Renal pelvis (tissue), 4 donors: ENCODE measurements around the gene HRH3. TPM values are rescaled to one million over a fixed set of nuclear protein-coding genes. Genes with fewer than 3 reads are reported as not detected.

Experiments
- DNase-seq: peaks from one replicate; pipeline ENCODE4 v3.0.0-alpha.2; 2013
- polyA plus RNA-seq, 3 donors: library from polyadenylated mRNA; unstranded; fragments of 120-200 nt; gene quantifications; one replicate each; pipeline ENCODE4 v1.2.1, GENCODE V29; 2013; ENCODE audit not compliant: insufficient read length in 3 of 3

HRH3 gene
- polyA plus RNA-seq, 3 donors, result 0.11 to 0.19 TPM; not detected in 1

DNA sequence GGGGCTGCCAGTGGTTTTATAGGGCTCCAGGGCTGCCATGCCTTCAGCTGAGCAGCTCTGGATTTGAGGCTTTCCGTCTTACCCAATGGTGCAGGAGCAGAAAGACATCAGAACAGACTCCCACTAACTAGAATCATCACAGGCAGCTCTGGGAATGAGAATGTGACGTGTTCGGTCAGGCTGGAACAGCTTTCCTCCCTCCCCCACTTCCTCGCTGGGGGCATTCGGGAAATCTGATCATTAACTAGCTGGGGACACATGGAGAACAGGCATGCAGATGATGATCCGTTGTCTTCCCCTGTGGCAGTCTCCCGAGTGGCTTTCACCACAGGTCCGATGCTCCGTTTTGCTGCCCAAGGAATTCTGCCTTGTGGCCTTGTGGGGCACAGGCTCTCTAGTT, 42.8 kb downstream of the HRH3 start:
- DNase-seq, result no peak

DNA sequence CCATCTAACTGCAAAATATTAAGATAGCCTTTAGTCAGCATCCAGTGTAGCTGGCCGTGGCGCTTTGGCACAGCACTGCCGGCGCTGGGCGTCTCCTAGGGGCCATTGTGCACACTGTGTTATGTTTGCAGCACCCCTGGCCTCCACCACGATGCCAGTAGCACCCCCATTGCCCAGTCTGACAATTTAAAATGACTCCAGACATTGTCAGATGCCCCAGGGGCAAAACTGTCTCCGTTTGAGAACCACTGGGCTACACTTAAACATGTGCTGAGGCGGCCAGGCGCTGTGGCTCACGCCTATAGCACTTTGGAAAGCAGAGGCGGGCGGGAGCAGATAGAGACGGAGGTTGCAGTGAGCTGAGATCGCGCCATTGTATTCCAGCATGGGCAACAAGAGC, 43.2 kb downstream of the HRH3 start:
- DNase-seq, result no peak

DNA sequence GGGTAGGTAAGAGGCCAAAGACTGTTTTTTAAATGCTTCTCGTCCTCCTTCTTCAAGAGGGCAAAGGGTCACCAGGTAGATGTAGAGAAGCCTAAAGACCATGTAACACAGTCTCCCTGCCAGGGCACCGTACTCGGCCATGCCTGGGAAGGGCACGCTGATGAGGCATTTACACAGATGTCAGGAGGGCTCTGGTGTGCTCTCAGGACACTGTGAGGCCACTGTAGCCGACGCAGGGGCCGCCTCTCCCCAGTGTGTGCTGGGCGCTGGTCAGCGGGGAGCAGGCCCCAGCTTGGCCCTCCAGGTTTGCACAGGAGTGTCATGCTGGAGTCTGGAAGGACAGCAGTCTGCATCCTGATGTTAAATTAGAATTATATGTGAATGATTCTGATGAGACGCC, 44.4 kb downstream of the HRH3 start:
- DNase-seq, result no peak

DNA sequence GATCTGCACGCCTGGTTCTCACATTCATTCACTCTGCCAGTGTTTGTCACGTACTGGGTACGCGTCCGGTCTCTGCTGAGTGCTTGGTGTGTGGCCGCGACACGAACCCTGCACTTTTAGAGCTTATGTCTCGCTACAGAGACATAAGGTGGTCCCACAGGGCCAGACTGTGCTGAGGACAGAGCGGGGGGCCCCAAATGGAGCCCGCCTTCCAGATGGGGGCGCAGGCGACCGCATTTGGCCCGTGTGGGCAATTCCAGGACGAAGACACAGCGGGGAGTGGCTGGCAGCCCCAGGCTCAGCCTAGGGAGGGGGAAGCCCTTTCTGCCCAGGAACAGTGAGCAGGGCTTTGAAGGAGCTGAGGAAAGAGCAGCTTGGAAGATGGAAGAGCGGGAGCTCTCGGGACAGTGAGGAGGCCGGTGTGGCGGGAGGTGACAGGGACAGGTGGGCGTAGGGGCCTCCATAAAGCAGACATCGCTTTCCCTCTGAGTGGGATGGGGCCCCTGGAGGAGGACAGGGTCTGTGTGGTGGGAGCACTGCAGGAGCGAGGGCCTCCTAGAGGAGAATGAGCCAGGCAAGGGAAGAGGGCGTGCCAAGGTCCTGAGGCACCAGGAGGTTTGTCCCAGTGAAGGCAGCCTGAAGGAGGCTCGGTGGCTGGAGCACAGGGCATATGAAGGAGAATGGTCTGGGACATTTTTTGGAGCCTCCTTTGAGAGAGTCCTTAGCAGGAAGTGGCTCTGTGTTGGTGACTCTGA, 45.0 kb downstream of the HRH3 start:
- DNase-seq, result no peak

DNA sequence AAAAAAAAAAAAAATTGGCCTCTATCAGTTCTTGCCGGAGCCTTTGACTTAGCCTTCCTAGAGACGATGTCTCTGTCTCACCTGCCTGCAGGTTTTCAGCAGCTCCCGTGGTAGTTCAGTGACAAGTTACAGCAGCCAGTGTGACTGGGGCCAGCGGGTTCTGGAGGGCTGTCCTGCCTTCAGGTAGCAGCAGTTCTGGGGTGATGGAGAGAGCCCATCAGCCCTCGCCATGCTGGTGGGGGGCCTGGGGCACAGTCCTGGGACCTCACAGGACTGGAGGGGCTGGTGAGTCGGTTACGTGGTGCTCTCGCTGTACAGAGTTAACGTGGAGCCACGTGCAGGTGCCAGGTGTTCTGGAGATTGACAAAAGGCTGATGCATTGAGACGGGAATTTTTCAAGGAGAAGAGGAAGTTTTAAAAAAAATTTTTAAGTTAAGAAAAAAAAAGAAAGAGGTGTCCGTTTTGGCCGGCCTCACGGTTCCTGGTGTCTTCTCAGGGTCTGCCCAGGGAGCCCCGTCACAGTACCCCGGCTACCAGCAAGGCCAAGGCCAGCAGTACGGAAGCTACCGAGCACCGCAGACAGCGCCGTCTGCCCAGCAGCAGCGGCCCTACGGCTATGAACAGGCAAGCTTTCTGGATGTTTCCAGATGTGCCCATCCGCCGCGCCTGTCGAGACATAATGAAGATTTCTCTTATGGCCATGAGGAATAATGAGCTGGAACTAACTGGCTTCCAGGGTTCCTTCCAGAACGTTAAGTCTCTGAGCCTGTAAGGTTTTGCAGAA, 45.9 kb downstream of the HRH3 start:
- no peak for DNase-seq

DNA sequence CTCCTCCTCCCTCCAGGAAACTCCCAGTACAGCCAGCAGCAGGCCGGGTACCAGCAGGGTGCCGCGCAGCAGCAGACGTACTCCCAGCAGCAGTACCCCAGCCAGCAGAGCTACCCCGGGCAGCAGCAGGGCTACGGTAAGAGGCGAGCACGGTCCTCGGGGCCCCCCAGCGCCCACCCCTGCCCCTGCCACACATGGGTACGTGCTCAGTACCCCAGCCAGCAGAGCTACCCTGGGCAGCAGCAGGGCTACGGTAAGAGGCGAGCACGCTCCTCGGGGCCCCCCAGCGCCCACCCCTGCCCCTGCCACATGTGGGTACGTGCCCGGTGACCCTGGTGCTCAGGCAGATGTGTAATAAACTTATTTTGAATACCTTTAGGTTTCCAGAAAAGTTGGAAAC, 47.4 kb downstream of the HRH3 start:
- no peak for DNase-seq

DNA sequence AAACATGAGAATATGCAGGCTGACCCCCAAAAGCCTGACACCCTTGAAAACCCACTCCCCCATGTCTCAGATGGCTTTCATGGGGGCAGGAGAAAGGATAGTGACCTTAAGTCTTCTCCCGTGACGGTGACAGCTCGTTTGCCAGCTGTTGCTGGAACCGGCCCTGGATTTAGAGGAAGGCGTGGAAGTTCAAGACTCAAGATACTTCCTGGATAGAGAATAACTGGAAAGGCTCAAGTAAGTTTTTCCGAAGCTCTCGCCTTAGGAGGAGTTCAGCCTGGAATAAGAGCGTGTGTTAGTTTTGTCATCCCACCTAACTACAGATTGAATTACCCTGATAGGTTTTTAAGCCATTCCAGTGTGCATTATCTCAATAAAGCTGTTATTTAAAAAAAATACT, 48.8 kb downstream of the HRH3 start:
- no peak for DNase-seq

DNA sequence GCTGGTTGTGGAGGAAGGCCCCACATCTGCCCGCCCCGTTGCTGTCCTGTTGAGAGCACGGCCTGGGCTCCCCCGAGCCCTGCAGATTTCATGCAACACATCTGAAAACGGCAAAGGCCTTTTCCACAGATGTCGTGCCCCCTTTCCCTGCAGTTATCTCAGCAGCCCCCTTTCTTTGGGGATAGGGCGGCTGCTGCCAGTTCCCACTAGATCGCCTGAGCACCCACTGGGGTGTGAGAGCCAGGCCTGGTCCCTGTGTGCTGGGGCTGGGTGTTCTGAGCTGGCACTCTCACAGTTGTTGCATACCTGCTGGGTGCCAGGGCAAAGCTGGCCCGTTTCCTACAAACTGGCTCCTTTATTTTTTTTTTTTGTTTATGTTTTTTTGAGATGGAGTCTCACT, 49.5 kb downstream of the HRH3 start:
- no peak for DNase-seq

DNA sequence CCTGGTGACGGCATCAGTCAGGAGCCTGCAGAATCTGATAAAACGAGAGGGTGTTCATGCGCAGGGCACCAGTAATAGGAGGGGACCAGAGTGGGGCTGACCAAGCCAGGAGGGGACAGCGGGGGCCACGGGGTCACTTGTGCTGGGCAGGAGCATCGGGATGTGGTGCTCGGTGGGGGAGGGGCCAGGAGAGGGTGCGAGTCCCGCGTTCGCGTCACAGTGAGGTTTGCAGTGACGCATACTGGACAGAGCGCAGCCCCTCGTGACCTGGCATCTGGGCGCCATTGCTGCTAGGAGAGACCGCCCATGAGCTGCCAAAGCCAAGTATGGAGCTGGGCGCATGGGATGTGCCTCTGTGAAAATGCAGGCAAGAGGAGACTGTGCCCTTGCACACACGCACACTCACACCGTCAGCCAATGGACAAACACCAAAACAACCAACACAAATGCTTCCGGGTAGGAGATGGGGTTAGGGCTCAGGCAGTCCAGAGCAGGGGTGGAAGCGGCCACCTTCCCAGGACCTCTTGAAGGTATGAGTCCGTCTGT, 51.1 kb downstream of the HRH3 start:
- DNase-seq, result no peak

DNA sequence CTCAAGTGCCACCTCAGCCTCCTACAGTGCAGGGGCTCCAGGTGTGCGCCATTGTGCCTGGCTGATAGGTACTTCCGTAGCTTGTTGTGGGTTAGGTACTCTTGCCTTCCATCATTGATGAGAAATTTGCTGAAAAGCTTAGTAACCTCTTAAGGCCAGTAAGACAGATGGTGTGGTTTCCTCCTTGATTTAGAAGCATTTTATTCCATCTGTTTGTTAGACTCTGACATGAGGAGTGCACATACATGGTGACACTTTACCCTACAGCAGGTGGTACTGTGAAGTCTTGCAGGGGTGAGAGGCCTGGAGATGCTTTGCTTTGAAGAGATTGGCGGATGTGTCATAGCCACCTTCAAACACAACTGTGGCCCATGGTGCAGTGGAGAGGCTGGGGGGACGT, 52.0 kb downstream of the HRH3 start:
- no peak for DNase-seq

DNA sequence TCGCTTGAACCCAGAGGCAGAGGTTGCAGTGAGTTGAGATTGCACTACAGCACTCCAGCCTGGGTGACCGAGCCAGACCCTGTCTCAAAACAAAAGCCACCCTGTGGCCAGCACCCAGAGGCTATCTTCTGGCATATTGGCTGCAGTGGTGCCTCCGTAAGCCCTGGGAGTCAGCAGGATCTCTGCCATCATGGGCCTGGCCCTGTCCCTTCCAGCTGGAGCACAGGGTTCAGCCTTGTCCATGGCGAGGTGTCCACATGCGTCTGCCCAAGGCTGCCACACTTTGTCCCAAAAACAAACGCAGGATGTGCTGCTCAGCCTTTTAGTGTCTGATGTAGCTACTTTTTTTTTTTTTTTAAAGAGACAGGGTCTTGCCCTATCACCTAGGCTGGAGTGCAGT, 52.6 kb downstream of the HRH3 start:
- no peak for DNase-seq

DNA sequence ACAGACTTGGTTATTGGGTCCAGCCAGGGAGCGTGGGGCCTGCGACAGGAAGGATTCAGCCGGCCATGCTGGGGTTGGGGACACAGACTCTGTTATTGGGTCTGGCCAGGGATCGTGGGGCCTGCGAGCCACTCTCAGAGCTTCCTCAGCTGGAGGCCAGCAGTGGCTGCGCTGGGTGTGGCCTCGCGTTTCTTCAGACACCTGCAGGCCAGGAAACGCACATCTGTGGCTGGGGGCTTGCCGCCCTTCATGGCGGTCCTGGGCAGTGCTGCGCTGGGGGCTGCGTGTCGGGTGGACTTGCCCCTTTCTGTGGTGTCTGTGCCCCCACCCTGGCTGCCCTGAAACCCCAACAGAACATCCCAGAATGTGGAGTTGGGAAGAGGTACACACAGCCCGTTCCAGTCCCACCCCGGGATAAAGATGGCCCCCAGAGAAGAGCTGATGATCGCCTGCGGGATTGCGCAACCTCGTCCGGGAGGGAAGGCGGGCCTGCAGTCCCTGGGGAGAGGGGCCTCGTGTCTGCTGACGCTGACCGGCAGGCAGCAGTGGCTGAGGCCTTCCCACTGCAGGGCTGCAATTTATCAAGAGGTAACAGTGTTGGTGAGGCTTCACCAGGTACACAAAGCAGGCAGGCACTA, 54.2 kb downstream of the HRH3 start:
- DNase-seq, result no peak

Other genes with a start within 250 kb of the HRH3 start
- gene TAF4, start 154.4 kb downstream of the HRH3 start, polyA plus RNA-seq, result 10 to 100 TPM; 19.6 to 20.4 (median 20.3) TPM
- 10 to 100 TPM; 57.9 to 64.6 (median 59.0) TPM for gene LSM14B, start 97.8 kb downstream of the HRH3 start, polyA plus RNA-seq
- gene PSMA7, start 76.9 kb downstream of the HRH3 start, polyA plus RNA-seq, result 100 to 1,000 TPM; 186 to 220 (median 197) TPM
- 10 to 100 TPM; 16.7 to 26.6 (median 26.5) TPM for gene SS18L1, start 76.5 kb downstream of the HRH3 start, polyA plus RNA-seq
- 10 to 100 TPM; 32.2 to 45.6 (median 37.1) TPM for gene MTG2, start 37.2 kb downstream of the HRH3 start, polyA plus RNA-seq
- 10 to 100 TPM; 27.6 to 40.8 (median 39.3) TPM for gene OSBPL2, start 18.2 kb upstream of the HRH3 start, polyA plus RNA-seq
- gene ADRM1, start 82.7 kb upstream of the HRH3 start, polyA plus RNA-seq, result 10 to 100 TPM; 54.1 to 72.3 (median 67.0) TPM
- gene LAMA5, start 147.0 kb upstream of the HRH3 start, polyA plus RNA-seq, result 100 to 1,000 TPM; 158 to 190 (median 164) TPM
- 1,000 to 10,000 TPM in 1 of 3 donors, 100 to 1,000 TPM in 2; 739 to 1,106 (median 923) TPM for gene RPS21, start 166.8 kb upstream of the HRH3 start, polyA plus RNA-seq
- 10 to 100 TPM in 2 of 3 donors, 1 to 10 TPM in 1; 8.6 to 13.8 (median 10.1) TPM for gene CABLES2, start 187.0 kb upstream of the HRH3 start, polyA plus RNA-seq
- 1 to 10 TPM; 2.4 to 2.9 (median 2.7) TPM for gene RBBP8NL, start 207.3 kb upstream of the HRH3 start, polyA plus RNA-seq